ENCODE results near the gene EMSY.
"Not testable (repeated sequence)": the region's sequence is repeated elsewhere in the genome, so short reads cannot be mapped to it uniquely, and the experiment has no call there.

Gene EMSY

DNA sequence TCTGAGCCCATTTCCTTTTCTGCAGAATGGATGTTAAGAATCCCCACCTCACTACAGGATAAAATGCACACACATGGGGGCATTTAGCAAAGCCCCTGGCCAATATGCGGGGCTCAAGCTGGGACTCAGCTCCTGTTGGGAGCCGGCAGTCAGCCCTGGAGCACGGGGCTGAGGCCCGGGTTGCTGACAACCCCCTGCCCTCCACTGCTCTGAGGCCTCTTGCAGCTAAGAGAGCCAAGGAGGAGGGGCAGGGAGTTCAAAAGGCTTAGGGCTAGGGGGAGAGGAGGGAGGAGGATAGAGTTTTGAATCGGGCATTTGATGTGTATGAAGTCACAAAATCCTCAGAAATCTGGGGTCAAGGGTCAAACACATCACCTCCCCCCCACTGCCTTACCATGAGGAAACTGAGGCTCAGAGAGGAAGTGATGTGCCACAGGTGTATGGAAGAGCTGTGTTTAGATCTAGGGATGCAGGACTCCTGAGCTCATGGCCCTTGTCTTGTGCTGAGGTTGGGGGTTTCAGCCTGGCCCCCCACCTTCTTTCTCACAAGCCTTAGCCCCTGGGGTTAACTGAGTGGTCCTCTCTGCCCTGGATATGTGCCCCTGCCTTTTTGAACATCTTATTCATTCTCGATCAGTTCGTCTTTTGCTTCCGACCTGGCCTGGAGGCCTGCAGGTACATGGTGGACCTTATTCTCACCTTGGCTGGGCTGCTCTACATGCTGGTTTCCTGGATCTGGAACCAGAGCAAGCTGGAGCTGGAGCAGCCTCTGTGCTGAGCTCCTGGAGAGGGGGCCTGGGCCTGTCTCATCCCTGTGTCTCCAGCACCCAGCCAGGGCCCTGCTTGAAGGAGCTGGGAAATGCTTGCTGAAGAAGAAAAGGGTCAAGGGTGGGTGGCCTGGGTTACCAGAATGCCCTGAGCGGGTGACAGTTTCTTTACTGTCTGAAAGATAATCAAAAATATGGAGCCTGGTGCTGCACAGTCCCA is 145.4 kb downstream of the EMSY start:
- DNase-seq (ENCODE audit: low read depth), result no peak
- TF ChIP-seq, protein P1, sequence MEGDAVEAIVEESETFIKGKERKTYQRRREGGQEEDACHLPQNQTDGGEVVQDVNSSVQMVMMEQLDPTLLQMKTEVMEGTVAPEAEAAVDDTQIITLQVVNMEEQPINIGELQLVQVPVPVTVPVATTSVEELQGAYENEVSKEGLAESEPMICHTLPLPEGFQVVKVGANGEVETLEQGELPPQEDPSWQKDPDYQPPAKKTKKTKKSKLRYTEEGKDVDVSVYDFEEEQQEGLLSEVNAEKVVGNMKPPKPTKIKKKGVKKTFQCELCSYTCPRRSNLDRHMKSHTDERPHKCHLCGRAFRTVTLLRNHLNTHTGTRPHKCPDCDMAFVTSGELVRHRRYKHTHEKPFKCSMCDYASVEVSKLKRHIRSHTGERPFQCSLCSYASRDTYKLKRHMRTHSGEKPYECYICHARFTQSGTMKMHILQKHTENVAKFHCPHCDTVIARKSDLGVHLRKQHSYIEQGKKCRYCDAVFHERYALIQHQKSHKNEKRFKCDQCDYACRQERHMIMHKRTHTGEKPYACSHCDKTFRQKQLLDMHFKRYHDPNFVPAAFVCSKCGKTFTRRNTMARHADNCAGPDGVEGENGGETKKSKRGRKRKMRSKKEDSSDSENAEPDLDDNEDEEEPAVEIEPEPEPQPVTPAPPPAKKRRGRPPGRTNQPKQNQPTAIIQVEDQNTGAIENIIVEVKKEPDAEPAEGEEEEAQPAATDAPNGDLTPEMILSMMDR (IDR thresholded peaks at IDR 0.05; ENCODE audit: insufficient read depth, low read depth, low read length, missing control alignments), result no peak
- H3K4me3 ChIP-seq (ENCODE audit: low read depth, low read length), result no peak overlapping the region

DNA sequence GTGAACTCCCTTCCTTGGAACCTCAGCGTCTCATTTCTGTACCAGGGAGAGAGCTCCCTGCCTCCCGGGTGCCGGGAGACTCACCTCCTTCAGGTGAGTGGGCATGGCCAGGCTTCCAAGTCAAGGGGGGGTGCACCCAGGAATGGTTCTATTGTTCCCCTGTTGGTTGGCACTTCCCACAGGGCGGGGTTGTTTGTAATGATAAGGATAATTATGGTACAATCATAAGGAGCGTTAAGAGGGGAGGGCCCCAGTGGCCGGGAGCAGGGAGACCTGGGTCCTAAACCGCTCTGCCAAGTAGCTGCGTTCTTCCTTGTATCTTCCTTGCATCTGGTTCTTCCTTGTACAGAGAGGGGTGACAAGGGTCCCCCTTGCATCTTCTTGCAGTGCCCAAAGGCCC is 146.6 kb downstream of the EMSY start:
- no peak for DNase-seq (ENCODE audit: low read depth)
- H3K4me3 ChIP-seq (ENCODE audit: low read depth, low read length), result no peak overlapping the region
- TF ChIP-seq, protein P1 (IDR thresholded peaks at IDR 0.05; ENCODE audit: insufficient read depth, low read depth, low read length, missing control alignments), result no peak

DNA sequence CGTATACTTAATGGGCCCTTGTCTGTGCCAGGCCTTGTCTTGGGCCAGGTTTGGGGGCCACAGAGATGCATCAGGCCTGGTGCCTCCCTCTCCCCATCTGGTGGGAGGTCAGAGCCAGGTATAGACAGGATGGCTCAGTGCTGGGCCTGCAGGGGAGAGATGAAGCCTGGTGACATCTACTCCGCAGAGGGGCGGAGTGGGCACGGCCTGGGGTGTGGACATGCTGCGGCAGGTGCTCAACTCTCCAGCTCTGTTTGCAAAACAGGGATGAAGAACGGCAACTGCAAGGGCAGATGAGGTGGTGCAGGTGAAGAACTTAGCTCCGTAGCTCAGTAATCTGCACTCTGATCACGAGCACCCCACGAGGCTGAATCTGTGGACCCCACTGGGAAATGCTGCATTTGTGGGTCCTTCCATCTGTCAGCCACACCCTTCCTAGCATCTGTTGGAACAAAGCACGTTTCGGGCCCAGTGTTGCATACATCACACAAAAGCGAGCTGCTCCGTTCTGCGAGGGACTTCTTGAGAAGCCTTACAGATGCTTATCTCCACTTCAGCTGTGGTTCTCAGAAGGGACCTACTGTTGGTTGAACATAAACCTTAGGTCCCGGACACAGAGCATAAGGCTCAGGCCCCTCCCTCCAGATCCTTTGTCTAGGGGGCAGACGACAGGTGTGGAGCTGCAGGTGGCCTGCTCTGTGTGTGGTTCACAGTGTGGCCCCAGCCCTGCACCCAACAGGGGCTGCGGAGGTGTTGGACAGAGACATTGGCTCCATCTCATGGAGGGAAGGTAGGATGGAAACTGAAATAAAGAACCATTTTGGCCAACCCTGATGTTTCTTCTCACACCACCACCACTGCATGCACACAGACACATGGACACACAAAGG is 147.5 kb downstream of the EMSY start:
- H3K4me3 ChIP-seq (ENCODE audit: low read depth, low read length), result no peak overlapping the region
- no peak for DNase-seq (ENCODE audit: low read depth)
- TF ChIP-seq, protein P1 (IDR thresholded peaks at IDR 0.05; ENCODE audit: insufficient read depth, low read depth, low read length, missing control alignments), result no peak

DNA sequence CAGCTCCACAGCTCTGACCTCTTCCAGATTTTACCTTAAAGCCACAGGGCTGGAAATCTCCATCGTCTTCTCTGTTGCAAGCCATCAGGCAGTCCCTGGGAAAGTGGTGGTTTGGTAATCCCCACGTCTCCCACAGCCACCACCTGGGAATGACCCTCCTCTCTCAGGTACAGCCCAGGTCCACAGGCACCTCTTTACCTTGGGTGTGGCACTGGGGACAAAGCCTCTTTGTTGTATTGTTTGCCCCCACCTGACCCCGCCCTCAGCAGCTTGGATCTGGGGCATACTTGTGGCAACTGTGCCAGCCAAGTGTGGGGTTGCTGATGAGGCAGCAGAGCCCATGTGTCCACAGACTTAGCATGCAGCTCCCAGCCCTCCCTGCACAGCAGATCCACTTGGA is 148.1 kb downstream of the EMSY start:
- DNase-seq (ENCODE audit: low read depth), result no peak

DNA sequence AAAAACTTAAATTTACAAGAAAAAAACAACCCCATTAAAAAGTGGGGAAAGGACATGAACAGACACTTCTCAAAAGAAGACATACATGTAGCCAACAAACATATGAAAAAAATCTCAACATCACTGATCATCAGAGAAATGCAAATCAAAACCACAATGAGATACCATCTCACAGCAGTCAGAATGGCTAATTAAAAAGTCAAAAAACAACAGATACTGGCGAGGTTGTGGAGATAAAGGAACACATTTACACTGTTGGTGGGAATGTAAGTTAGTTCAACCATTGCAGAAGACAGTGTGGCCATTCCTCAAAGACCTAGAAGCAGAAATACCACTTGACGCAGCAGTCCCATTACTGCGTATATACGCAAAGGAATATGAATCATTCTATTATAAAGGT is 150.3 kb downstream of the EMSY start:
- not testable (repeated sequence) for DNase-seq (ENCODE audit: low read depth); H3K4me3 ChIP-seq (ENCODE audit: low read depth, low read length)

More for the DNA sequence above, 148.1 kb downstream of the EMSY start:
- TF ChIP-seq, protein P1 (IDR thresholded peaks at IDR 0.05; ENCODE audit: insufficient read depth, low read depth, low read length, missing control alignments), result no peak
- no peak overlapping the region for H3K4me3 ChIP-seq (ENCODE audit: low read depth, low read length)

DNA sequence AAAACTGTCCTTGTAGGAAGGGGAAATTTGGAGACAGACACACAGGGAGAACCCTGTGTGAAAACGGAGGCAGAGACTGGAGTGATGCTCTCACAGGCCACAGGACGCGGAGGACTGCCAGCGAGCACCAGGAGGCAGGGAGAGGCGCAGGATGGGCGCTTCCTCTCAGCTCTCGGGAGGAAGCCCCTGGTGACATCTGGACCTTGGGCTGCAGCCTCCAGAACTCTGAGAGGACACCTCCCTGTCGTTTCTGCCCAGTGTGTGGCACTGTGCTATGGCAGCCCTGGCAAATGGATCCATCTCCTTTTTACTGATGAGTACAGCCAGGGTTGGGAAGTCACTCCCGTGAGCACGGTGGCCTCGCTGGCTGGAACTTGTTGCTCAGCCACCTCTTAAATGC is 151.8 kb downstream of the EMSY start:
- no peak for DNase-seq (ENCODE audit: low read depth)
- TF ChIP-seq, protein P1 (IDR thresholded peaks at IDR 0.05; ENCODE audit: insufficient read depth, low read depth, low read length, missing control alignments), result no peak
- H3K4me3 ChIP-seq (ENCODE audit: low read depth, low read length), result no peak overlapping the region

All from GM12865 (cell line).